HG03064 (cell line): ENCODE results near the gene ALK.
"Not testable (repeated sequence)": the region's sequence is repeated elsewhere in the genome, so short reads cannot be mapped to it uniquely, and the experiment has no call there.

Source experiments
- ATAC-seq: cut with Tn5 transposase; IDR thresholded peaks from one replicate; pipeline ENCODE4 v1.9.1; 2021; ENCODE audit warnings: low read depth; ENCODE audit not compliant: unreplicated experiment

ALK gene

GRCh38 chr2:29844713-29845326 is 76.6 kb downstream of the ALK start:
- no peak for ATAC-seq

GRCh38 chr2:29841386-29842004 is 79.9 kb downstream of the ALK start:
- no peak for ATAC-seq

GRCh38 chr2:29839306-29839705 is 82.1 kb downstream of the ALK start:
- no peak for ATAC-seq

- no peak for ATAC-seq
These were observed 83.5 kb downstream of the ALK start for GRCh38 chr2:29837925-29838324.

- ATAC-seq: no peak
These were observed 86.8 kb downstream of the ALK start for GRCh38 chr2:29834624-29835023.

GRCh38 chr2:29834036-29834540 is 87.3 kb downstream of the ALK start:
- ATAC-seq: no peak

- no peak for ATAC-seq
These were observed 89.8 kb downstream of the ALK start for GRCh38 chr2:29831560-29831959.

- no peak for ATAC-seq
These were observed 91.5 kb downstream of the ALK start for GRCh38 chr2:29829841-29830240.

- not testable (repeated sequence) for ATAC-seq
These were observed 97.2 kb downstream of the ALK start for GRCh38 chr2:29824145-29824544.

- ATAC-seq: no peak
These were observed 99.8 kb downstream of the ALK start for GRCh38 chr2:29821591-29821990.

- ATAC-seq: no peak
These were observed 101.8 kb downstream of the ALK start for GRCh38 chr2:29819570-29819969.

GRCh38 chr2:29817801-29818680 is 103.3 kb downstream of the ALK start:
- no peak for ATAC-seq

GRCh38 chr2:29817299-29817698 is 104.1 kb downstream of the ALK start:
- no peak for ATAC-seq

GRCh38 chr2:29816651-29817050 is 104.7 kb downstream of the ALK start:
- no peak for ATAC-seq

- no peak for ATAC-seq
These were observed 110.0 kb downstream of the ALK start for GRCh38 chr2:29811378-29811777.

- ATAC-seq: no peak
These were observed 110.4 kb downstream of the ALK start for GRCh38 chr2:29810956-29811355.

- ATAC-seq: no peak
These were observed 113.1 kb downstream of the ALK start for GRCh38 chr2:29808321-29808720.

GRCh38 chr2:29807082-29807481 is 114.3 kb downstream of the ALK start:
- no peak for ATAC-seq

GRCh38 chr2:29806461-29806860 is 114.9 kb downstream of the ALK start:
- ATAC-seq: no peak

- ATAC-seq: no peak
These were observed 116.7 kb downstream of the ALK start for GRCh38 chr2:29804671-29805070.

- ATAC-seq: no peak
These were observed 117.8 kb downstream of the ALK start for GRCh38 chr2:29803537-29803936.
